Measurements from ENCODE around the gene TDRKH. TPM values are rescaled to one million over a fixed set of nuclear protein-coding genes. Genes with fewer than 3 reads are reported as not detected.
A peak's percentile ranks its signal among the peaks of the same experiment; 100 is the strongest.

TDRKH gene
- total RNA-seq (11.3 TPM), polyA plus RNA-seq (6.5 TPM)
- long read RNA-seq, donor 1, result 0 reads
- long read RNA-seq, donor 2, partial matches to known transcripts, result 6 of 15 reads
- long read RNA-seq, donor 2, other reads (novel, unspliced or antisense), result 0 of 15 reads
- long read RNA-seq, donor 3, partial matches to known transcripts, result 0 of 4 reads
- long read RNA-seq, donor 3, other reads (novel, unspliced or antisense), result 0 of 4 reads
- long read RNA-seq, donor 4, partial matches to known transcripts, result 0 of 1 reads
- long read RNA-seq, donor 4, other reads (novel, unspliced or antisense), result 0 of 1 reads
- long read RNA-seq, donor 5, partial matches to known transcripts, result 0 of 2 reads
- long read RNA-seq, donor 5, other reads (novel, unspliced or antisense), result 0 of 2 reads
- long read RNA-seq, donor 6, partial matches to known transcripts, result 0 of 1 reads
- long read RNA-seq, donor 6, other reads (novel, unspliced or antisense), result 0 of 1 reads
- long read RNA-seq, donor 7, partial matches to known transcripts, result 0 of 6 reads
- long read RNA-seq, donor 7, other reads (novel, unspliced or antisense), result 0 of 6 reads
- long read RNA-seq, donor 8, result 0 reads
- long read RNA-seq, donor 9, partial matches to known transcripts, result 0 of 1 reads
- long read RNA-seq, donor 9, other reads (novel, unspliced or antisense), result 0 of 1 reads
- long read RNA-seq, donor 10, partial matches to known transcripts, result 0 of 3 reads
- long read RNA-seq, donor 10, other reads (novel, unspliced or antisense), result 0 of 3 reads

GRCh38 chr1:151790071-151790939 is at the start of gene TDRKH:
TSS of gene TDRKH (minus strand) at chr1:151790500. CDS start at chr1:151783022, 7,478 bp downstream.
- peak; percentile 87 to 99 (median 97) for DNase-seq (ENCODE audit: low read depth in 6 of 9, low spot score in 9 of 9)
- under 1% methylated on average over 58 of the region's 58 CpGs for WGBS
- H3K9me3 ChIP-seq (ENCODE audit: control insufficient read depth in 2 of 2, insufficient read depth in 1 of 2, low read length in 1 of 2), result no peaks in the 10 kb centered on the region

GRCh38 chr1:151839457-151840403 is 49.4 kb upstream of the TDRKH start, which contains the start of gene C2CD4D:
TSS of gene C2CD4D (minus strand) at chr1:151839820. CDS start at chr1:151838989, 831 bp downstream.
- Histone ChIP-seq H3K36me3 (ENCODE audit: control insufficient read depth in 2 of 2, insufficient read depth in 2 of 2, low read length in 1 of 2) (no peaks in the 10 kb centered on the region), H3K27ac (ENCODE audit: low read depth in 1 of 2, low read length in 1 of 2) (peak within 1 kb of the TSS in 1 of 2 donors; percentile 87), H3K9me3 (ENCODE audit: control insufficient read depth in 2 of 2, insufficient read depth in 1 of 2, low read length in 1 of 2) (peaks cover 0 to 4% of the 10 kb centered on the region in 2 donors), H3K4me3 (ENCODE audit: low read length in 2 of 2) (peak within 1 kb of the TSS; percentile 26 to 42), H3K27me3 (ENCODE audit: control insufficient read depth in 2 of 2, insufficient read depth in 1 of 2, low read length in 1 of 2) (peaks cover 27 to 44% of the 10 kb centered on the region in 2 donors), H3K4me1 (ENCODE audit: control insufficient read depth in 2 of 2, insufficient read depth in 2 of 2, low read length in 2 of 2) (peaks cover 36 to 44% of the 10 kb centered on the region in 2 donors)
- peak in 3 of 9 donors; percentile 65 to 83 (median 70) for DNase-seq (ENCODE audit: low read depth in 6 of 9, low spot score in 9 of 9)
- 5% methylated on average over 47 of the region's 47 CpGs for WGBS

More at GRCh38 chr1:151790071-151790939, at the start of gene TDRKH:
- Histone ChIP-seq H3K27me3 (ENCODE audit: control insufficient read depth in 2 of 2, insufficient read depth in 1 of 2, low read length in 1 of 2) (peaks cover 0 to 8% of the 10 kb centered on the region in 2 donors), H3K4me1 (ENCODE audit: control insufficient read depth in 2 of 2, insufficient read depth in 2 of 2, low read length in 2 of 2) (peaks cover 0 to 10% of the 10 kb centered on the region in 2 donors), H3K36me3 (ENCODE audit: control insufficient read depth in 2 of 2, insufficient read depth in 2 of 2, low read length in 1 of 2) (no peaks in the 10 kb centered on the region), H3K4me3 (ENCODE audit: low read length in 2 of 2) (peak within 1 kb of the TSS; percentile 66 to 87), H3K27ac (ENCODE audit: low read depth in 1 of 2, low read length in 1 of 2) (peak within 1 kb of the TSS; percentile 63 to 70)

- peaks cover 27 to 44% of the 10 kb centered on the region in 2 donors for H3K27me3 ChIP-seq (ENCODE audit: control insufficient read depth in 2 of 2, insufficient read depth in 1 of 2, low read length in 1 of 2)
- 15% methylated on average over 16 of the region's 16 CpGs for whole genome bisulfite sequencing
- peaks cover 38 to 51% of the 10 kb centered on the region in 2 donors for H3K4me1 ChIP-seq (ENCODE audit: control insufficient read depth in 2 of 2, insufficient read depth in 2 of 2, low read length in 2 of 2)
- H3K36me3 ChIP-seq (ENCODE audit: control insufficient read depth in 2 of 2, insufficient read depth in 2 of 2, low read length in 1 of 2), result no peaks in the 10 kb centered on the region
- peak overlapping the region; percentile 26 to 42 for H3K4me3 ChIP-seq (ENCODE audit: low read length in 2 of 2)
- peaks cover 0 to 4% of the 10 kb centered on the region in 2 donors for H3K9me3 ChIP-seq (ENCODE audit: control insufficient read depth in 2 of 2, insufficient read depth in 1 of 2, low read length in 1 of 2)
- peak overlapping the region in 1 of 2 donors; percentile 15 for H3K27ac ChIP-seq (ENCODE audit: low read depth in 1 of 2, low read length in 1 of 2)
- DNase-seq (ENCODE audit: low read depth in 6 of 9, low spot score in 9 of 9), result no peak
Observed at GRCh38 chr1:151839082-151839412, 48.7 kb upstream of the TDRKH start.

GRCh38 chr1:151838222-151839081 is 48.2 kb upstream of the TDRKH start:
- H3K27me3 ChIP-seq (ENCODE audit: control insufficient read depth in 2 of 2, insufficient read depth in 1 of 2, low read length in 1 of 2), result peaks cover 27 to 44% of the 10 kb centered on the region in 2 donors
- no peak for DNase-seq (ENCODE audit: low read depth in 6 of 9, low spot score in 9 of 9)
- H3K4me3 ChIP-seq (ENCODE audit: low read length in 2 of 2), result peak overlapping the region; percentile 26 to 42
- WGBS, result 1% methylated on average over 117 of the region's 117 CpGs
- peak overlapping the region in 1 of 2 donors; percentile 25 for H3K27ac ChIP-seq (ENCODE audit: low read depth in 1 of 2, low read length in 1 of 2)
- no peaks in the 10 kb centered on the region for H3K36me3 ChIP-seq (ENCODE audit: control insufficient read depth in 2 of 2, insufficient read depth in 2 of 2, low read length in 1 of 2)
- peaks cover 0 to 4% of the 10 kb centered on the region in 2 donors for H3K9me3 ChIP-seq (ENCODE audit: control insufficient read depth in 2 of 2, insufficient read depth in 1 of 2, low read length in 1 of 2)
- peaks cover 44 to 57% of the 10 kb centered on the region in 2 donors for H3K4me1 ChIP-seq (ENCODE audit: control insufficient read depth in 2 of 2, insufficient read depth in 2 of 2, low read length in 2 of 2)

GRCh38 chr1:151837884-151838221 is 47.6 kb upstream of the TDRKH start:
- DNase-seq (ENCODE audit: low read depth in 6 of 9, low spot score in 9 of 9), result no peak
- no peaks in the 10 kb centered on the region for H3K36me3 ChIP-seq (ENCODE audit: control insufficient read depth in 2 of 2, insufficient read depth in 2 of 2, low read length in 1 of 2)
- H3K27ac ChIP-seq (ENCODE audit: low read depth in 1 of 2, low read length in 1 of 2), result peak overlapping the region in 1 of 2 donors; percentile 25
- H3K9me3 ChIP-seq (ENCODE audit: control insufficient read depth in 2 of 2, insufficient read depth in 1 of 2, low read length in 1 of 2), result peaks cover 0 to 4% of the 10 kb centered on the region in 2 donors
- H3K4me3 ChIP-seq (ENCODE audit: low read length in 2 of 2), result peak overlapping the region in 1 of 2 donors; percentile 42
- 8% methylated on average over 26 of the region's 26 CpGs for WGBS
- peaks cover 27 to 44% of the 10 kb centered on the region in 2 donors for H3K27me3 ChIP-seq (ENCODE audit: control insufficient read depth in 2 of 2, insufficient read depth in 1 of 2, low read length in 1 of 2)
- peaks cover 50 to 63% of the 10 kb centered on the region in 2 donors for H3K4me1 ChIP-seq (ENCODE audit: control insufficient read depth in 2 of 2, insufficient read depth in 2 of 2, low read length in 2 of 2)

GRCh38 chr1:151837197-151837596 is 46.9 kb upstream of the TDRKH start:
- H3K27ac ChIP-seq (ENCODE audit: low read depth in 1 of 2, low read length in 1 of 2), result no peak overlapping the region
- H3K27me3 ChIP-seq (ENCODE audit: control insufficient read depth in 2 of 2, insufficient read depth in 1 of 2, low read length in 1 of 2), result peaks cover 27 to 44% of the 10 kb centered on the region in 2 donors
- H3K4me1 ChIP-seq (ENCODE audit: control insufficient read depth in 2 of 2, insufficient read depth in 2 of 2, low read length in 2 of 2), result peaks cover 56 to 70% of the 10 kb centered on the region in 2 donors
- no peak for DNase-seq (ENCODE audit: low read depth in 6 of 9, low spot score in 9 of 9)
- no peak overlapping the region for H3K4me3 ChIP-seq (ENCODE audit: low read length in 2 of 2)
- H3K9me3 ChIP-seq (ENCODE audit: control insufficient read depth in 2 of 2, insufficient read depth in 1 of 2, low read length in 1 of 2), result peaks cover 0 to 4% of the 10 kb centered on the region in 2 donors
- WGBS, result 13% methylated on average over 3 of the region's 3 CpGs
- H3K36me3 ChIP-seq (ENCODE audit: control insufficient read depth in 2 of 2, insufficient read depth in 2 of 2, low read length in 1 of 2), result no peaks in the 10 kb centered on the region

GRCh38 chr1:151835596-151835995 is 45.3 kb upstream of the TDRKH start:
- Histone ChIP-seq H3K27me3 (ENCODE audit: control insufficient read depth in 2 of 2, insufficient read depth in 1 of 2, low read length in 1 of 2) (peaks cover 27 to 39% of the 10 kb centered on the region in 2 donors), H3K4me1 (ENCODE audit: control insufficient read depth in 2 of 2, insufficient read depth in 2 of 2, low read length in 2 of 2) (peaks cover 68 to 84% of the 10 kb centered on the region in 2 donors), H3K36me3 (ENCODE audit: control insufficient read depth in 2 of 2, insufficient read depth in 2 of 2, low read length in 1 of 2) (no peaks in the 10 kb centered on the region), H3K4me3 (ENCODE audit: low read length in 2 of 2) (no peak overlapping the region), H3K9me3 (ENCODE audit: control insufficient read depth in 2 of 2, insufficient read depth in 1 of 2, low read length in 1 of 2) (peaks cover 0 to 4% of the 10 kb centered on the region in 2 donors), H3K27ac (ENCODE audit: low read depth in 1 of 2, low read length in 1 of 2) (no peak overlapping the region)
- no peak for DNase-seq (ENCODE audit: low read depth in 6 of 9, low spot score in 9 of 9)
- WGBS, result 99% methylated on average over 7 of the region's 7 CpGs
